AG10803 (cell line): ENCODE measurements around the gene TSPAN11.

Experiments used
- DNase-seq: peaks from one replicate; pipeline ENCODE4 v3.0.0; 2010; ENCODE audit warnings: low read depth
- H3K4me3 ChIP-seq: 2 replicates; pipeline ENCODE4 v1.5.1; 2011; ENCODE audit warnings: mild to moderate bottlenecking, low read length, control low read depth
- TF ChIP-seq, protein P1 (sequence below): conservative IDR thresholded peaks from 2 replicates; pipeline ENCODE4 v1.5.1; 2011; ENCODE audit warnings: mild to moderate bottlenecking, low read length, control low read depth, inconsistent platforms

Gene TSPAN11

DNA sequence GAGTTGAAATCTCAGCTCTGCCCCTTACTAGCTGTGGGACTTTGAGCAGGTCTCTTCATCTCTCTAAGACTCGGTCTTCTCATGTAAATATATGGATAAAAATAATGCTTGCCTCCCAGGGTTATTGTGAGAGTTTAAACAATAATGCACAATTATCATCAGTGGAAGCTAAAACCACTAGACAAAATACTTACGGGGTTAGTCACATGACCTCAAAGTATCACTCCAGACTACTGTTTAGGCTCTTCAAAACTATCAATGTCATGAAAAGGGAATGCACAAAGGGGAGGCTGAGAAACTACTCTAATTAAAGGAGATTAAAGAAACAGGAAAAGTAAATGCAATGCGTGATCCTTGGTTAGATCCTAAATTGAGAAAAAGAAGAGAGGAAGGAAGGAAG lies 24.5 kb upstream of the TSPAN11 start:
- H3K4me3 ChIP-seq = no peak overlapping the region
- TF ChIP-seq, protein P1, sequence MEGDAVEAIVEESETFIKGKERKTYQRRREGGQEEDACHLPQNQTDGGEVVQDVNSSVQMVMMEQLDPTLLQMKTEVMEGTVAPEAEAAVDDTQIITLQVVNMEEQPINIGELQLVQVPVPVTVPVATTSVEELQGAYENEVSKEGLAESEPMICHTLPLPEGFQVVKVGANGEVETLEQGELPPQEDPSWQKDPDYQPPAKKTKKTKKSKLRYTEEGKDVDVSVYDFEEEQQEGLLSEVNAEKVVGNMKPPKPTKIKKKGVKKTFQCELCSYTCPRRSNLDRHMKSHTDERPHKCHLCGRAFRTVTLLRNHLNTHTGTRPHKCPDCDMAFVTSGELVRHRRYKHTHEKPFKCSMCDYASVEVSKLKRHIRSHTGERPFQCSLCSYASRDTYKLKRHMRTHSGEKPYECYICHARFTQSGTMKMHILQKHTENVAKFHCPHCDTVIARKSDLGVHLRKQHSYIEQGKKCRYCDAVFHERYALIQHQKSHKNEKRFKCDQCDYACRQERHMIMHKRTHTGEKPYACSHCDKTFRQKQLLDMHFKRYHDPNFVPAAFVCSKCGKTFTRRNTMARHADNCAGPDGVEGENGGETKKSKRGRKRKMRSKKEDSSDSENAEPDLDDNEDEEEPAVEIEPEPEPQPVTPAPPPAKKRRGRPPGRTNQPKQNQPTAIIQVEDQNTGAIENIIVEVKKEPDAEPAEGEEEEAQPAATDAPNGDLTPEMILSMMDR = no peak
- peak; percentile 54 for DNase-seq

DNA sequence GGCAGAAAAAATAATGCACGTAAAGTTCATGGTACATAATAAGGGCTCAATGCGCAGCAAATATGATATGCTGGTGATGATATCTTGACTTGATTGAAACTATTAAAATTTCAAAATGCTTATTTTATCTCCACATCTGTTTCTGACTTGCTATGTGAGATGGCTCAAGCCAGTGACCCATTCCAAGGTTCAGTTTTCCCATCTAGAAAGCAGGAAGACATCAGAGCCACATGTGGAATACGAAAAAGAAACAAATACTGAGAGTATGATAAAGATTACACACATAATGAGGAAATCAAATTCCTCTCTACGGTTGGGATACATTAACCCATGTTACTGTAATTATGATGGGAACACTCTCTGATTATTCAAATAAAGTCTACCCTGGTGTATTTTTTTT lies 24.0 kb upstream of the TSPAN11 start:
- no peak overlapping the region for H3K4me3 ChIP-seq
- peak; percentile 58 for DNase-seq
- TF ChIP-seq, protein P1 = no peak

DNA sequence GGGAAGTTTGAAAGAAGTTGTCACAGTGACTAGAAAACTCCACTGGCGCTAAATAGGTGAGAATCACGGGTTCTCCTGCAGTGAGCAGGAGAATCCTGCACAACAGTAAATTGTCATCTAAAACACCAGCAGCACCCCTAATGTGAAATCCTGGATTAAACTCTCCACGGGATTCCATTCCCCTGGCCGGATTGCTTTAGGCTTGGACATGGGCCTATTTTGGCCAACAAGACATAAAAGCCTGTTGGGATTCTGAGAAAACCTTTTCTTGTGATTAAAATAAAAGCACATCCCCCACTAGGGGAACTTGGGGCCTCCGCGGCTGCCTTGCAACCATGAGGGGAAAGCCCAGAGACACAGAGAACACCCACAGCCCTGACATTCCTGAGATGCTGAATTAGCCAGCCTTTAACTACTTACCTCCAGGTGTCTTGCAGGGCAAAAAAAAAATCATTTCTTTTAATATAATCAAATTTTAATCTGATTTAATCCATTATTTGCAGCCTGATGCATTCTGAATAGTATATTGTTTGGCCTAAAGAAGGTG lies 21.0 kb upstream of the TSPAN11 start:
- no peak for DNase-seq
- TF ChIP-seq, protein P1 = no peak
- no peak overlapping the region for H3K4me3 ChIP-seq

DNA sequence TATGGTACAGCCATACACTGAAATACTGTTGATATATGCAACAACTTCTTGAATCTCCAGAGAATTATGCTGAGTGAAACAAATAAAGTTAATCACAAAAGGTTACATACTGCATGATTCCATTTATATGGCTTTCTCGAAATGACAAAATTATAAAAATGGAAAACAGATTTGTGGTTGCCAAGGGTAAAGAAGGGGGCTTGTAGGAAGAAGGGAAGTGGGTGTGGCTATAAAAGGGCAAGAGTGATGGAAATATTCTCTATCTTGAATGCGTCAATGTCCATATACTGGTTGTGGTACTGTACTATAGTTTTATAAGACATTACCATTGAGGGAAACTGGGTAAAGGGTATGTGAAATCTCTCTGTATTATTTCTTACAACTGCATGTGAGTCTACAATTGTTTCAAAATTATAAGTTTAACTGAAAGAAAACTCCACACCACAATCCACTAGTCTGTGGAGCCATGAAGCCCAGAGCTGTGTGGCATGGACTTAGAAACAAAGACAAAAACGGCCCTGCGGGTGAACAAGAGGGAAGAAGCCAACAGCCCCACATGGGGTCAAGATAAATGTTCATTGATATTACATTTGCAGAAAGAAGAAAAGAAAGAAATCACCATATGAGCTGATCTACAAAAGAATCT lies 18.3 kb upstream of the TSPAN11 start:
- TF ChIP-seq, protein P1 = no peak
- H3K4me3 ChIP-seq = no peak overlapping the region

DNA sequence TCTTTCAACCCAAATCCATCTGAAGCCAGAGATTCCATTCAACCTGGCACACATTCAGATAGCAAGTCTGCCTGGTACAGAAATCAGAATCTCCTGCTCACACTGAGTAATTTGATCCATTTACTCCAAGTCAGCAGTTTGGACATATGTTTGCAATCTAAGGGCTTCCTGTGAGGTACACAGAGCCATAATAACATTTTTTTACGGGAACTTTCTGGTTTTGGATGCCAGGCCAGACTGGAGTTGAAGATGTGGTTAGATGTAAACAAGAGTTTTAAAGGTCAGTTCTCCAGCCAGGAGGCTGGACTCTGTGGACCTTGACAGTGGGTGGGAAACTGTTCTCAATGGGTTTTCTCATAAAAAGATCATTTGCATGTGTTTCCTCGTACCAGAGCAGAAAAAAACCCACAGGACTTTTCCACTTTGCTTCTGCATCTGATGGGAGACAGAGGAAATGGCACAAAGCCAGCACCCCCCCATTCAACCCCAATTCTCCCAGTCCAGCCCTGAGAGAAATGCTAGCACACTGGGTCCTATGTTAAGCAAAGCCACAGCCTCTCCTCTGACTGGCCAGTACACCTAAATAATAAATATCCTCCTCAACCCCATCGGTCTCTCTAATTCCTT lies 17.7 kb upstream of the TSPAN11 start:
- no peak overlapping the region for H3K4me3 ChIP-seq
- TF ChIP-seq, protein P1 = no peak

More for the DNA sequence above, 18.3 kb upstream of the TSPAN11 start:
- no peak for DNase-seq

DNA sequence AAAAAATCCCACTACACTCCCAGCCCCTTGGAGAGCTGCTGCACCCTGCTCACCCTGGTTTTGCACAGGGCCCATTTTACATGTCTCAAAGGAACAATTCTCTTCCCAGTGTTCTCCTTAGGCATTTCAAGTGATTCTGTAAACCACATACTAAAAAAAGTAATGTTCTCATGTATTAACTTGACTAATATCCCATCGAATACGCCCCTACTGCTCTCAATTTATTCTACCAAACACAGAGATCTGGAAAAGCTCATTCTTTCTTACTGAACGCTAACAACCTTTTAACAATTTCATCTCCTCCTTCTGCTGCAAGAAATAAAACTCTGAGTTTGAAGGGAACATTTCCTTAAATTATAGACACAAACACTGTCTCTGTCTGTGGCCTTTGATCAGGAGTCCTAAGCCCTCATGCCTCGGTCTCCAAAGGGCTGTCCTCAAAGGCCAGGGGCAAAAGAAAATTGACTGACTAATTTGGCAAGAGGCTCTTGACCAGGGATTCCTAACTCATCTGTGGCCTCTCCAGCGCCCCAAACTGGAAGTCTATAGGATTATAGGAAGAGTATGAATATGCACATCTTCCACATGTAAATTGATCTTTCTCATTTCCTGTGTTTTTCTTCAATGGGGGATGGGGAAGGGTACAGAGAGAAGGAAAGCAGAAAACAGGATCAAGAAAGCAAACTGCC lies 17.1 kb upstream of the TSPAN11 start:
- DNase-seq = peak; percentile 32
- H3K4me3 ChIP-seq = no peak overlapping the region
- TF ChIP-seq, protein P1 = no peak; the same call in 1 of the 2 replicates

More for the DNA sequence above, 17.7 kb upstream of the TSPAN11 start:
- DNase-seq = peak; percentile 97
